ENCODE results near the gene GAP43.

The GAP43 gene

DNA sequence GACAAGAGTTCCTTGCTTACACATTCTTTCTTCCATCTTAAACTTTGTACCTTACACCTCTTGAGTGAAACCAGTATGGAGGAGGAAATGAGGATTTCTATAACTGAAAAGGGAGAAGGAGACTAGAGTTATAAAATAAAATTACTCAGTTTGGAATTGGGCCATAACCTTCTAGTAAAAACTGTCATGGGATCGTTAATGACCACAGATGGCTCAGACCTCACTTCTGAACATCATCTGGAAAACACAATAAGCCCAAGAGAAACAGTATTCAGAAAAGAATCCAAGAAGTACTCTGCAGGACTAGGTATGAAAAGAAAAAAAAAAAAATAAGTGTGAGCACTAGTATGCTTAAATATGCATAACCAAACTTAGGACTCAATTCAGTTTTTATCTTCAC, 12.1 kb downstream of the GAP43 start:
- DNase-seq (no peak), ATAC-seq (replicated peaks) (no peak)
- Mint-ChIP-seq H3K4me1 (ENCODE audit: low read depth in 2 of 2) (peaks cover 3 to 4% of the 10 kb centered on the region in 2 donors), H3K9me3 (no peaks in the 10 kb centered on the region), H3K27ac (no peak overlapping the region), H3K4me3 (no peak overlapping the region), H3K27me3 (peaks cover 0 to 6% of the 10 kb centered on the region in 2 donors), H3K36me3 (ENCODE audit: insufficient read depth) (no peaks in the 10 kb centered on the region)

- Mint-ChIP-seq H3K4me1 (ENCODE audit: low read depth in 2 of 2) (peaks cover 3 to 4% of the 10 kb centered on the region in 2 donors), H3K36me3 (ENCODE audit: insufficient read depth) (no peaks in the 10 kb centered on the region), H3K4me3 (no peak overlapping the region), H3K27me3 (peaks cover 0 to 5% of the 10 kb centered on the region in 2 donors), H3K27ac (no peak overlapping the region), H3K9me3 (no peaks in the 10 kb centered on the region)
- ATAC-seq (replicated peaks) (no peak), DNase-seq (no peak)
Observed at GRCh38 chr3:115638241-115638640, 14.9 kb downstream of the GAP43 start.

DNA sequence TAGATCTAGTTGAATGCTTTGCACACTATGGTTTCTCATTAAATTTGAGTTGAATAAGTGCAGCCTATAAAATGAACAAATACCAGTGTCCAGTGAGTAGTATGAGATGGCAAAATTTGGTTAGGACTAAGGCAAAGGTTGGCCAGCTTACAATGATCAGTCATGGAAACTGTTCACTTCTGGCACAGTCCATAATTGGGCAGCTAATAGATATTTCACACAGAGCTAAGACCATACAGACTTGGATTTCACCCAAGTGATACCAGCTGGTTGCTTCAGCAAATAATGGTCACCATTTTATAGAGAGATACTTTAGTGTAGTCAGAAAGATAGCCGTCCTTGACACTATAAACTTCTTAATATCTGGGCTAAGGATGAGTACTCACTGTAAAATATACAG, 15.7 kb downstream of the GAP43 start:
- H3K27me3 Mint-ChIP-seq, result peaks cover 0 to 12% of the 10 kb centered on the region in 2 donors
- H3K4me1 Mint-ChIP-seq (ENCODE audit: low read depth in 2 of 2), result peaks cover 3 to 4% of the 10 kb centered on the region in 2 donors
- H3K36me3 Mint-ChIP-seq (ENCODE audit: insufficient read depth), result no peaks in the 10 kb centered on the region
- H3K4me3 Mint-ChIP-seq, result no peak overlapping the region
- no peak overlapping the region for H3K27ac Mint-ChIP-seq
- no peak for ATAC-seq (replicated peaks)
- no peaks in the 10 kb centered on the region for H3K9me3 Mint-ChIP-seq
- no peak for DNase-seq

- DNase-seq, result no peak
- no peaks in the 10 kb centered on the region for H3K9me3 Mint-ChIP-seq
- no peaks in the 10 kb centered on the region for H3K36me3 Mint-ChIP-seq (ENCODE audit: insufficient read depth)
- ATAC-seq (replicated peaks), result no peak
- no peaks in the 10 kb centered on the region for H3K4me1 Mint-ChIP-seq (ENCODE audit: low read depth in 2 of 2)
- no peak overlapping the region for H3K27ac Mint-ChIP-seq
- no peak overlapping the region for H3K4me3 Mint-ChIP-seq
- peaks cover 10 to 16% of the 10 kb centered on the region in 2 donors for H3K27me3 Mint-ChIP-seq
Observed at GRCh38 chr3:115644391-115644790, 21.1 kb downstream of the GAP43 start.

DNA sequence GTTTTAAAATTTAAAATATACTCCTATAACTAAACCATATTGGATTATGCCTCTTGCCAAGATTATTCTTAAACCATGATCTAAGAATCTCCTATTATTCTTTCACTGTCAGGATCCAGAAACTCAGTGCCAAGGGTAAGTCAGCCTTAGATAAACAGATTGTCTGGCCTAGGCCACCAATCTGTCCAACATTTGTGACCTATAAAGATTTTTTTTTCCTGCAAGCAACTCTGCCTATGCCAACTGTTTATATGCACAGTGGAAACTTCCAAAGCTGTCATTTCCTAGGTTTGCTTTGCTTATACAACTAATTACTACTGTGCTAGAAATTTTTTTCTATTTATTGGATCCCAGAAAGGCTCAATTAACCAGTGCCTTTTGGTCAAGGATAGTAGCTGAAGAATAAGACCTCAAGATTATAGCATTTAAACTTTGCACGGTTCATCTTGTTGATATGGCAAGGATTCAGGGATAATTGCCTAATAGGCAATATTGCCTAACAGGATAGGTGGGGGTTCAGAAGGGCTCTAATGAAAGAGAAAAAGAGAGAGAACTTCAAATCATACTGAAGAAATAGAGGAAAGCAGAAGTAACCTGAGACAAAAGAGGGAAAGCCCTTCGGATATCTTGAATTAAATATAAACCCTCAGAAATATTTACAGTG, 22.8 kb downstream of the GAP43 start:
- no peaks in the 10 kb centered on the region for H3K4me1 Mint-ChIP-seq (ENCODE audit: low read depth in 2 of 2)
- DNase-seq (no peak), ATAC-seq (replicated peaks) (no peak)
- peaks cover 19 to 24% of the 10 kb centered on the region in 2 donors for H3K27me3 Mint-ChIP-seq
- H3K4me3 Mint-ChIP-seq, result no peak overlapping the region
- no peak overlapping the region for H3K27ac Mint-ChIP-seq
- H3K9me3 Mint-ChIP-seq, result no peaks in the 10 kb centered on the region
- H3K36me3 Mint-ChIP-seq (ENCODE audit: insufficient read depth), result no peaks in the 10 kb centered on the region

- Mint-ChIP-seq H3K4me3 (no peak overlapping the region), H3K27me3 (peaks cover 16 to 19% of the 10 kb centered on the region in 2 donors), H3K9me3 (no peaks in the 10 kb centered on the region), H3K27ac (no peak overlapping the region), H3K4me1 (ENCODE audit: low read depth in 2 of 2) (no peaks in the 10 kb centered on the region), H3K36me3 (ENCODE audit: insufficient read depth) (no peaks in the 10 kb centered on the region)
- DNase-seq (no peak), ATAC-seq (replicated peaks) (no peak)
Observed at GRCh38 chr3:115648559-115648958, 25.2 kb downstream of the GAP43 start.

DNA sequence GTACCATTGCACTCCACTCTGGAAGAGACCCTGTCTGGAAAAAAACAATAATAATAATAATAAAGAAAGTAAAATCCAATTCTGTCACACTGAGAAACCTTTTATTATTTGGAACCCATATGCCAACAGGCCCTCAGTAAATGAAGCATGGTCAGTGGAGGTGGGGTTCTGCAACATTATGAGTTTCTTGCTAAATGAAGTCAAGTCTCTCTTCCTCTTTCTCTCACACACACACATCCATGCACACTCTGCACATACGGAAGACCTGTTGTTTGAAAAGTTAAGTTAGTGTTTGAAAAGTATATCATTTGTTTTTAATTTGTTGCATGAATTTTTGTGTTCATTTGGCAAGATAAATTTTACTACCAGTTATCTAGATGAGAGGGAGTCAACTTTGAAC, 27.8 kb downstream of the GAP43 start:
- Mint-ChIP-seq H3K9me3 (no peaks in the 10 kb centered on the region), H3K27ac (no peak overlapping the region), H3K36me3 (ENCODE audit: insufficient read depth) (no peaks in the 10 kb centered on the region), H3K4me1 (ENCODE audit: low read depth in 2 of 2) (no peaks in the 10 kb centered on the region), H3K27me3 (peaks cover 13 to 19% of the 10 kb centered on the region in 2 donors), H3K4me3 (no peak overlapping the region)
- no peak for DNase-seq
- ATAC-seq (replicated peaks), result no peak

DNA sequence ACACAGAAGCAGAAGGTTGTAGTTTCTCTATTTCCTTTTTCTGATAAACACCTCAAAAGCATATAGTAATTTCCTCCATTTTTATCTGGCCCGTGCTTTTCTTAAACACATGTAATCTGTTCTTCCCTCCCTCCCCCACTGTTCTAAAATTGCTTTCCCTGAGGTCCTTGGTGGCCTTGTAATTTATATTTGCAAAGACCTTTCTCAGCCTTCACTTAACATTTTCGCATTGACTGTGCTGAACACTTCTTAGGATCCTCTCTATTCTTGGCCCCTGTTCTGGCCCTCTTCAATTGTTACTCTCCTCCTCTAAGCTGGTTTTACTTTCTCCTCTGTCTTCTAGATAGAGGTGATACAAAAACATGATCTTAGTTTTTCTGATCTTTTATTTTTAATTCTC, 28.3 kb downstream of the GAP43 start:
- DNase-seq (no peak), ATAC-seq (replicated peaks) (no peak)
- Mint-ChIP-seq H3K4me3 (no peak overlapping the region), H3K27ac (no peak overlapping the region), H3K9me3 (no peaks in the 10 kb centered on the region), H3K4me1 (ENCODE audit: low read depth in 2 of 2) (no peaks in the 10 kb centered on the region), H3K27me3 (peaks cover 13 to 19% of the 10 kb centered on the region in 2 donors), H3K36me3 (ENCODE audit: insufficient read depth) (no peaks in the 10 kb centered on the region)

- H3K27me3 Mint-ChIP-seq, result peaks cover 10 to 13% of the 10 kb centered on the region in 2 donors
- ATAC-seq (replicated peaks) (no peak), DNase-seq (no peak)
- no peaks in the 10 kb centered on the region for H3K9me3 Mint-ChIP-seq
- peaks cover 6 to 8% of the 10 kb centered on the region in 2 donors for H3K4me1 Mint-ChIP-seq (ENCODE audit: low read depth in 2 of 2)
- H3K36me3 Mint-ChIP-seq (ENCODE audit: insufficient read depth), result no peaks in the 10 kb centered on the region
- H3K27ac Mint-ChIP-seq, result no peak overlapping the region
- H3K4me3 Mint-ChIP-seq, result no peak overlapping the region
Observed at GRCh38 chr3:115652738-115653137, 29.4 kb downstream of the GAP43 start.

- Mint-ChIP-seq H3K4me3 (no peak overlapping the region), H3K9me3 (no peaks in the 10 kb centered on the region), H3K27me3 (no peaks in the 10 kb centered on the region), H3K36me3 (ENCODE audit: insufficient read depth) (peaks cover 3% of the 10 kb centered on the region), H3K27ac (peak overlapping the region in 1 of 2 donors; percentile 39), H3K4me1 (ENCODE audit: low read depth in 2 of 2) (peaks cover 15 to 28% of the 10 kb centered on the region in 2 donors)
- DNase-seq (no peak), ATAC-seq (replicated peaks) (no peak)
Observed at GRCh38 chr3:115655761-115656282, 32.5 kb downstream of the GAP43 start.

DNA sequence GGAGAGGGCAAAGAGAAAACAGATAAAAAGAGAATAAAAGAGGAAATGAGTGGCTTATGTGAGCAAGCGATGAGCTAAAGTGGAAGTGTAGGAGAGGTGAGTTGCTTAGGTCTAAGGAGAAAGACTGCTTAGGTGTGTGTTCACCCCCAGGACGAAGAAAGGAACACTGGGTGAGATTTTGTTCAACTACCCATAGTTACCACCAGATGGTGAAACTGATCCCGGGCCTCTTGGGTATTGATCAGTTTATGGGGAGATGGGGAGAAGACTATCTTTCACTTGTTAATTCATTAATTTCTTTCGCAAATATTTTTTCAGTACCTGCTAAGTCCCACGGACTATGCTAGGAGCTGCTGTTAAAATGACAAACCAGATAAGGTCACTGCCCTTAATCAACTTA, 33.9 kb downstream of the GAP43 start:
- no peak for ATAC-seq (replicated peaks)
- peak overlapping the region in 1 of 2 donors; percentile 75 for H3K27ac Mint-ChIP-seq
- DNase-seq, result no peak
- H3K27me3 Mint-ChIP-seq, result no peaks in the 10 kb centered on the region
- H3K9me3 Mint-ChIP-seq, result no peaks in the 10 kb centered on the region
- H3K4me3 Mint-ChIP-seq, result peak overlapping the region; percentile 2 to 77
- H3K4me1 Mint-ChIP-seq (ENCODE audit: low read depth in 2 of 2), result peaks cover 15 to 28% of the 10 kb centered on the region in 2 donors
- peaks cover 3% of the 10 kb centered on the region for H3K36me3 Mint-ChIP-seq (ENCODE audit: insufficient read depth)

DNA sequence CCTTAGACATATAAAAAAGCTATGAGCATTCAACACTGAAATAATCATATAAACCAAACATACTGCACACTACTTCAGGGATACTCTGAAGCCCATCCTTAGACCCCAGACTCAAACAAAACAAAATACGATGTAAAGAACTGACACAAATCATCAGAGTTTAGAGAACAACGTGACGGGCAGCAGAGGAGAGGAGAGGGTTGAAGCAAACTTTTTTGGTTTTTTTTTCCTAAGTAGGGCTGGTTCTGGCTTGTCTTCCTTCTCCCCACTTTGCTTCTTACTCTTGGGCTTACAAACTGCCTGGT, 34.7 kb downstream of the GAP43 start:
- ATAC-seq (replicated peaks) (no peak), DNase-seq (no peak)
- peaks cover 15 to 28% of the 10 kb centered on the region in 2 donors for H3K4me1 Mint-ChIP-seq (ENCODE audit: low read depth in 2 of 2)
- no peaks in the 10 kb centered on the region for H3K9me3 Mint-ChIP-seq
- H3K27ac Mint-ChIP-seq, result peak overlapping the region; percentile 97
- H3K36me3 Mint-ChIP-seq (ENCODE audit: insufficient read depth), result peaks cover 3% of the 10 kb centered on the region
- peak overlapping the region; percentile 77 to 82 for H3K4me3 Mint-ChIP-seq
- no peaks in the 10 kb centered on the region for H3K27me3 Mint-ChIP-seq

DNA sequence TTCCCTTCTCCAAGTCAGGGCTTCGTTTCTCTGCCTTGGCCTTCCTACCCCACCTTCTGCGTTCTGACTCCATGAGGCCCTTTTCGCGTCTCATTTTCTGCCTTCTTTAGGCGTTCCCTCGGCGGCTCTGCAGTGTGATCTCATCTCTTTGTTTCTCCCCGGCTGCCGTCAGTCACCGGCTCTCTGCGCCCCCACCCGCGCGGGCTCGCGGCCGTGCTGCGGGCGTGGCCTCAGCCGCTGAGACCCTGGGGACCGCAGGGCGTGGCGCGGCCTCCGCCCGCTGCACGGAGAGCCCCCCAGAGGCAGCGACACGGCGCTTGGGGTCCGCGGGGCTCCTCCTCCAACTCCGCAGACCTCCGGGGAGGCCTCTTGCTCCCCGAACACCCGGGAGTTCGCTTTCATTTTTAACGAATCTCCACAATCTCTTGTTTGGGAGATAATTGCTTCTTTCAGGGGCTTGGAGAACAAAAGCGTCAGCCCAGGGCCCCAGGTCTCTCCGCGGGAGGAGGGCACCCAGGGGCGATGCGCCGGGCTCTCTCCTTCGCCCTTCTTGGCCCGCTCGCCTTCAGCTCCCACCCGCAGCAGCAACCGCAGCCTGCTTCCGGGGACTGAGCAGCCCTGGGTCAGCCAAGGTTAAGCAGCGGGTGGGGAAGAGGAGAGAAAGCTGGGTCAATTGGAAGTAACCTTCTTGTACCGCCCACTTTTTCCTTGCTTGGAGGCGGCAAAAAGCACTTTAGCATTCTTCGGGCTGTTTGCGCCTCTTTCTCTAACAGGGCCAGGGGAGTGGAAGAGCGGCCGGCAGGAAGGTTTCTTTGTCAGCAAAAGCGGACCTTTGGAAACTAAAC, 35.2 kb downstream of the GAP43 start:
- ATAC-seq (replicated peaks) (peak; percentile 90), DNase-seq (peak; percentile 58 to 64 (median 63))
- H3K4me1 Mint-ChIP-seq (ENCODE audit: low read depth in 2 of 2), result peaks cover 15 to 28% of the 10 kb centered on the region in 2 donors
- no peaks in the 10 kb centered on the region for H3K27me3 Mint-ChIP-seq
- no peaks in the 10 kb centered on the region for H3K9me3 Mint-ChIP-seq
- peak overlapping the region; percentile 77 to 82 for H3K4me3 Mint-ChIP-seq
- peaks cover 3% of the 10 kb centered on the region for H3K36me3 Mint-ChIP-seq (ENCODE audit: insufficient read depth)
- H3K27ac Mint-ChIP-seq, result peak overlapping the region; percentile 97

Measured in effector memory CD8-positive, alpha-beta T cell (primary cell).